Inflammatory macrophage (primary cell): Measurements from ENCODE around the gene SLC39A1.
A peak's percentile ranks its signal among the peaks of the same experiment; 100 is the strongest.
"Not testable (repeated sequence)": the region's sequence is repeated elsewhere in the genome, so short reads cannot be mapped to it uniquely, and the experiment has no call there.

Experiments
- DNase-seq, 2 donors: peaks; one replicate each; pipeline ENCODE4 v3.0.0-alpha.2; 2020 to 2022

The SLC39A1 gene

DNA sequence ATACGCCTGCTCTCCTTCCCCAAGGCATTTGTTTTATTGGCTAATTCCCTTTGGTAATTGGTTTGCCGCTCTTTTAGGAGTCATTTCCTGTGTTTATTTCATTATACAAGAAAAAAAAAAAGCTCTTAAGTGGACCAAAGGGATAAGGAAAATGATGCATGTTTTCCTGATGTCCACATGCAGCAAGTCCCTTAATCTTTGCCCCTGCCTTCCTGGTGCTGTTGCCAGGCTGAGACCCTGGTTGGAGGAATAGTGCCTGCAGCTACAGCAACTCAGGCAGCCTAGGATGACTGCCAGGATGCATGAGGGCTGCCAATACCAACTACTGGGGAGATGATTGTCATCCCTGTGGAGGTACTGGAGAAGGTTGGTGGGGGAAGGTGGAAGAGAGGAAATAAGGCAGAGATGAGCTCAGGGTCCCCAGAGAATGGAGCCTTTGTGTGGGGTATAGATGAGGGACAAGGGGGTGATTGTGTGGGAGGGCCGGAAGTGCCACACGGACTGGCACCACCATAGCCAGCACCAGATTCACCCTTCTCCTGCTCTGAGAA lies 34.5 kb downstream of the SLC39A1 start:
- no peak for DNase-seq

DNA sequence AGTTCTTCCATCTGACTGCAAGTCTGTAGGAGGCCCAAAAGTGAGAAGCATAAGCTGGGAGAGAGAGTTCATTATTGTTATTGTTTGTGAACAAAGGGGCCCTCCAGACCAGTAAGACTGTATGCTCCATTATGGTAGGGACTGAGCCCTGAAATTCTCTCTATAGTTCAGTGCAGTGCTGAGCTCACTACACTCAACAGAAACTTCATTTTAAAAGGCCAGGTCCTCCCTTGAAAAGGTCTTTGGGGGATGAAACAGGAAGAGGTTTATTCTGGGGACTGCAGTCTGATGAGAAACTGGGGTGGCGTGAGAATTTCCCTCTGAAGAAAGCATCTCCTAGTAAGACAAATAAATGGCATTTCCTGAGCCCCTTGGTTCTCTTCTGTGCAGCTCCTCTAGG lies 35.1 kb downstream of the SLC39A1 start:
- DNase-seq: no peak

DNA sequence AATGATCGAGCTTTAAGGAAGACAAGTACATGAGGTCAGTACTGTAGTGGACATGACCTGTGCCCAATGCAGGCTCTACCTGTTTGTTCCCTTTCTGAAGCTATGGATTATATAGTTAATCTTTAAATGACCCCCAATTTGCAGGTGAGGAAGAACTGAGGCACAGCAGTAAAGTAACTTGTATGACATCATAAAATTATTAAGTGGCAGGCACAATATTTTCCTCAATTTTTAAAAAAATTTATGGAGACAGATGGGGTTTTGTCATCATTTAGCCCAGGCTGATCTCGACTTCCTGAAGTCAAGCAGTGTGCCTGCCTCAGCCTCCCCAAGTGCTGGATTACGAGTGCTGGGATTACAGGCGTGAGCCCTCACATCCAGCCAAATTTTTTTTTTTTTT lies 36.9 kb downstream of the SLC39A1 start:
- DNase-seq: no peak

DNA sequence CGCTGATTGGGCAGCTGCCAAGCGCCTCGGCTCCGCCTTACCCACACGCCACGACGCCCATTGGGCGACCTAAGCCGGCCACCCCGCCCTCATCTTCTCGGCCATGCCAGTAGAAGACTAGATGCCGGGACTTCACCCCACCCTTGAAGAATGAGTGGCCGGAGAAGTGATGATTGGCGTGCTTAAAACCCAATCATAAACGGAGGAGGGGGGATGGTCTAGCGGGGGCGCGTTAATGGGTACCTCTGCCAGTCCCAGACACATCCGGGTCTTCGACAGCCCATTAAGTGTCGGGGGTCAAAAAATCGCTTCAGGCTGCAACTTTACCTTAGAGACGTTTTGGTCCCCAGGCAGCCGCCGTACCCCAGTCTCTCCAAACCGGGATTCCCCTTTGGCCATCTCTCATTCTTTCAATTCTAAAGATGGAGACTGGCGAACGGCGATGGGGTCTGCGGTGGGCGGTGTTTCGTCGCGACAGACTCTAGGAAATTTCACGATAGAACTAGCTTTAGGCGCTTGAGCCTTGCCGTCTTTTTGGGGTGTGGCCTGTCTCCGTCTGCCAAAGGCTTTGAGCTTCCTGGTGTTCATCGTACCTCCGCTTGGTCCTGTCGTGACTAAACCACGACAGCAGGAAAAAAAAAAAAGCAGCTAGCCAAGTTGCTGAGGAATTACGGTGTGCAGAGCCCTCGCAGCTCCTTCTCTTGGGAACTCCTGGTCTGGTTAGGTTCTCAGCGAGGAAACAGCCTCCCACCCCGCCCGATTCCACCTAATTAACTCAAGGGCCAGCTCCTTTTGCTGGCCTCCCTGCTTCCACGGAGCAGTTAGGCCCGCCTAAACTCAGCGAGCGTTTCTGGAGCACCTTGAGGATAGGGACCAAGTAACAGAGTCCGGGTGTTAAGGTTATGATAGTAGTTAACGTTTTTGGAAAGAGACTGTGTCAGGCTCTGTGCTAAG lies 40.1 kb downstream of the SLC39A1 start, which contains the start of gene GATAD2B:
TSS of gene GATAD2B (minus strand) at position 1 of the 954 bp plus-strand sequence. CDS start 94,625 bp downstream, outside the sequence.
- DNase-seq: peak; percentile 99 to 100

DNA sequence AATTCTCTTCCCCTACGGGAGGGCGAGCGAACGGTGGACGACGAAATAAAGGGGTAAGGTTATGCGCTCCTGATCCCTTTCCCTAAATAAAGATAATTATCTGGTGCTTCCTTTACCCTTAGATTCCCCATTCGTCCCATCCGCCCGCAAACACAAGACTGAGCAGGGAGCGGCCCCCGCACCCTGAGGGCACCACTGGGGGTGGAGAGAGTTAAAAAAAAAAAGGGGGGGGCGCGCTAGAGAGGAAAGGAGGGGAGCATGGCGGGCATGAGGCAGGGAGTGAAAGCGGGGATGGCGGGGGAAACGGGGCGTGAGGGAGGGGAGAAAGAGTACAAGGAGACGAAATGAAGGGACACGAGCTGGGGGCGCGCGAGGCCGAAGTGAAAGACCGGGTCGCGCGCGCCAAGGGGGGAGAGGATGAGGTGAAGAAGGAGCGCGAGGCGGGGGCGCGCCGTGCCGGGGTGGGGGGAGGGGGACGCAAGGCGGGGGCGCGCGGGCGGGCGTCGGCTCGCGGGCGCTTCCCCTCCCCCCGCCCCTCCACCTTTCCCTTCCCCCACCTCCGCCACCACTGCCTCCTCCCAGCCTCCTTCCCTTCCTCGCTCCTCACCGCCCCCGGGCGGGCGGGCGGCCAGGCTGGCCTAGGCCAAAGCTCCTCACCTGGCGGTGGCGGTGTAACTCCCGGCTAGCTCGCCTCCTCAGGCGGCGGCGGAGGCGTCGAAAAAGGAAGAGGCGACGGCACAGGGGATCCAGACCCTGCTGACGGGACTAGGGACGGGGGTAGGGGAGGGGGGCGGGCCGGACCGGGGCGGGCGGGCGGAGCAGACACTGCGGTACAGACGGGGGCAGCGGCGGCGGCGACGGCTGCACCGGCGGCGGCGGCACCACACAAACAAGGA lies 41.0 kb downstream of the SLC39A1 start:
- DNase-seq: peak in 1 of 2 donors; percentile 19

DNA sequence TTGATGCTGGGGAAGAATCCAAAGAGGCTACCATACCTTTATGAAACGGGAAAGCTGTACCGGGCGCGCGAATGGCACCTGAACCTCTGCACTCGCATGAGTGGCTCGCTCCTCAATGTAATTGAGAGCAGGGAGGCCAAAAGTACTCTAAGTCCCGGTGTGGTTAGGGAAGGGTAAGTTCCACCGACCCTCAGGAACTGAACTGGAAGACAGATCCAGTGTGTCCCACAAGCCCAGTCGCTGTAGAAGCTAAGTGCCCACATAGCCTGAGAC lies 41.6 kb downstream of the SLC39A1 start:
- no peak for DNase-seq

DNA sequence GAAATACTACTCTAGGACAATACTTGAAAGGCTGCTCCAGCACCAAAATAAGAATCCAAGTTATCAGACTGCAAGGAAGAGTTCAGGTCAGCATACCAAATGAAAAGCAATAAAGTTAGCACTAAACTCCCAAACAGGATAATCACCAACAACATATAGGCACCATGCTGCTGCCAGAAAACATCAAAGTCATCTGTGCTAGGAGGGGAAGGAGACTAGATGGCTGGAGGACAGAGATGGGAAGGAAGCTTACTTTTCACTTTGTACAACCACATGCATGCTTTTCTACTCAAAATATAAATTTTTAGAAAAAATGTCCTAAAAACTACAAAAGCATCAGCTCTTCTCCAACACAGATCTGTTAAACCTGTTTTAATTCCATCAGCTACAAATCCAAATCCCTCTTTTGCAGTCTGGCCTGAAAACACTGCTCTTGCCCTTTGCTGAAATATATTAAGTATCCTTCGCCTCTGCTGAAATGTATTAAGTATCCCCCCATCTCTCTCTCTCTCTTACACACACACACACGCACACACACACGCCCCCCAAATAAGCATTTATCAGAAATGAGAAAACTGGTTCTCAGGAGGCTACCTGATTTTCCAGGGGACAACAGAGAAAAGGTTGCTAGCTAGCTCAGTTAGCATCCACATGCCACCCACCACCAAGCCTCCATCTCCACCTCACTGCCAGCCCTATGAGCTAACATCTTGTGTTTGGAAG lies 42.1 kb downstream of the SLC39A1 start:
- no peak for DNase-seq

DNA sequence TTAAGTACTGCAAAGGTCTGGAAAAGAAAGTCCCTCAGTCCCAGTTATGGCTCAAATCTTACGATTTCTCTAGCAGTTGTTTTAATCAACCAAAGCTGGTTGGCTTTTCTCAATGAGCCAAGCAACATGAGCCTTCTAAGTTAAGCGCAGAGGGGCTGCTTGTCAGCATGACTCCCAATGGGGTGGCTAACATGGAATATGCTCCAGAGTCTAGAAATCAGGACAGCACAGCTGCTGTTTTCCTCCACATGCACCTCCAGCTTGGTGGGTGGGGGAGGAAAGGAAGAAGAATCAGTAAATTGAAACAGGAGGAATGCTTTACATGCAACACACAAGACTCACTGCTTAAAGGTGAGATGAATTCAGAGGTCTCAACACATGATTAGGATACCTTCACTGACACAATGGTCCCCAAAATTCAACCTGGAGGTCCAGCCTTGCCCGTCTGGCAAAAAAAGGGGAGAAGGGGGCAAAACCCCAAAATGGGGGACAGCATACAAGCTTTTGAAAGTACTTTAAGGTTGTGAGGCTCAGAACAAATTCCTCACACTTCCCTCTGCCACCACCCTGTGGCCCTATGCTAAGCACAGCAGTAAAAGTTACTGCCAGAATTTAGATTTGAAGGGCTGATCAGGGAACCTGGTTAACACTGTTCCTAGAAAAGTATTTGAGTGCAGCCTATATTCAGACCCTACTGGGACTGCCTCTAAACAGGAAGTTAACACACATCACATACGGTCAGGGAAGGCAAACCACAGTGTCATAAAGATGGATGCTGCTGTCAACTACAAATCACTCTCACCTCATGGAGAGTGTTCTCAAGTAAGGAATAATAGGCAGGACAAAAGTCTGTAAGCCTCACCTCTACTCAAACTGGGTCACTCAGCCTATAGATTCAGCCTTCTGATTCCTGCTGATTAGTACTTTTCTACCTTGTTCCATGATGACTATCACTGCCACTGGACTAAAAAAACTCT lies 43.2 kb downstream of the SLC39A1 start:
- DNase-seq: peak; percentile 20 to 22

DNA sequence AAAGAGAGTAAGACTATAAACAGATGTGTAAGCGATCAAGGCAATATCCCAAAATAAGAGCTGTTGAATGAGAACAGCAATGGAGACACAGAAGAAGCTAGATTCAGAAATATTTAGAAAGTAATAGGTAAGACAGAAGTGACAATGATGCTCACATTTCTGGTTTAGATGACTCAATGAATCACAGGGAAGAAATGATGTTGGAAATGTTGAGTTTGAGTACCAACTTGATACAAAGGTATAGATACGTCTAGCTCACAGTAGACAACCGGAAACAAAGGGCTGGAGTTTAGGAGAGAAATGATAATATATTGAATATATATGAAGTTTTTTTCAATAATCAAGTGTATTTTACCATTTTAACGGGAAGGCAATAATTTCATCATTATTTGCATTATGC lies 47.0 kb downstream of the SLC39A1 start:
- no peak for DNase-seq

DNA sequence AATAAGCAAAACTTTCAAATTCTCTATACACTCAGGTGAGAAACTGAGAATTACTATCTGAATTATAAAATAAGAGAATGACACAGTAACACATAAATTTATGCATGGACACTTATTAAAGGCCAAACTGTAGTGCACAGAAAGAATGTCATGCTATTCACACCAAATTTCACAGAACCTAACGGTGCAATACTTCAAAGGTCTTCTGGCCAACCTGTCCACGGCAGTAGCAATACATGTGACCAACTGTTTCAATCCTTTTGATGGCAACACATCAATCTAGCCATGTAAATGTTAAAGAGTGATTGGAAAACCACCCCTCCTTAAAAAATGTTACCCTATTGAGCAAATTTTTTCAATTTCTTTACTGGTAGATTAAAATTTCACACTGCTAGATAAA lies 51.0 kb downstream of the SLC39A1 start:
- no peak for DNase-seq

DNA sequence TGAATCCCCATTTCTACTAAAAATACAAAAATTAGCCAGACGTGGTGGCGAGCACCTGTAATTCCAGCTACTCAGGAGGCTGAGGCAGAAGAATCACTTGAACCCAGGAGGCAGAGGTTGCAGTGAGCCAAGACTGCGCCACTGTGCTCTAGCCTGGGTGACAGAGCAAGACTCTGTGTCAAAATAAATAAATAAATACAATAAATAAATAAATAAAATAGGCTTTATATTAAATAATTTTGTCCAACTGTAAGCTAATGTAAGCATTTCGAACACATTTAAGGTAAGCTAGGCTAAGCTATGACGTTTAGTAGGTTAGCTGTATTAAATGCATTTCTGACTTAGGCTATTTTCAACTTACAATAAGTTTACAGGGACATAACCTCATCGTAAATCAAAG lies 52.8 kb downstream of the SLC39A1 start:
- DNase-seq: not testable (repeated sequence)
